ENCODE measurements around the gene ASB5. TPM values are rescaled to one million over a fixed set of nuclear protein-coding genes. Genes with fewer than 3 reads are reported as not detected.
"Not testable (repeated sequence)": the region's sequence is repeated elsewhere in the genome, so short reads cannot be mapped to it uniquely, and the experiment has no call there.

ASB5 gene
- total RNA-seq, 3 donors from 2014 or later: 0.75 to 13.2 (median 0.96) TPM

DNA sequence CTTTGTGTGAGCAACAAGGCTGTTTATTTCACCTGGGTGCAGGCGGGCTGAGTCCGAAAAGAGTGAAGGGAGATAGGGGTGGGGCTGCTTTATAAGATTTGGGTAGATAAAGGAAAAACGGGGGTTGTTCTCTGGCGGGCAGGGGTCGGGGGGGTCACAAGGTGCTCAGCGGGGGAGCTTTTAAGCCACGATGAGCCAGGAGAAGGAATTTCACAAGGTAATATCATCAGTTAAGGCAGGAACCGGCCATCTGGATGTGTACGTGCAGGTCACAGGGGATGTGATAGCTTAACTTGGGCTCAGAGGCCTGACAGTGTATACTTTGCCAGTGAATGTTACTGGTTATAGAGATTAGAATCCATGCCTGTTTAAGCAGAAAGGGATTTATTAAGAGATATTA is 31.0 kb upstream of the ASB5 start:
- intact Hi-C loops (cut with DNase I, micrococcal nuclease): no loop called here
- Histone ChIP-seq H3K4me1 (ENCODE audit: low read depth) (no peaks in the 10 kb centered on the region), H3K9me3 (no peaks in the 10 kb centered on the region), H3K36me3 (ENCODE audit: low read depth) (no peaks in the 10 kb centered on the region), H3K4me3 (no peak overlapping the region)
- no peak for TF ChIP-seq CTCF (IDR thresholded peaks at IDR 0.05)
- ATAC-seq (no peak), DNase-seq (no peak)

- DNase-seq (no peak), ATAC-seq (no peak)
- H3K9me3 ChIP-seq: no peaks in the 10 kb centered on the region
- H3K4me1 ChIP-seq (ENCODE audit: low read depth): no peaks in the 10 kb centered on the region
- TF ChIP-seq CTCF (IDR thresholded peaks at IDR 0.05): no peak
- intact Hi-C loops (cut with DNase I, micrococcal nuclease): no loop called here
- no peak overlapping the region for H3K4me3 ChIP-seq
- no peaks in the 10 kb centered on the region for H3K36me3 ChIP-seq (ENCODE audit: low read depth)
Measured at GRCh38 chr4:176298664-176299063, 29.6 kb upstream of the ASB5 start.

DNA sequence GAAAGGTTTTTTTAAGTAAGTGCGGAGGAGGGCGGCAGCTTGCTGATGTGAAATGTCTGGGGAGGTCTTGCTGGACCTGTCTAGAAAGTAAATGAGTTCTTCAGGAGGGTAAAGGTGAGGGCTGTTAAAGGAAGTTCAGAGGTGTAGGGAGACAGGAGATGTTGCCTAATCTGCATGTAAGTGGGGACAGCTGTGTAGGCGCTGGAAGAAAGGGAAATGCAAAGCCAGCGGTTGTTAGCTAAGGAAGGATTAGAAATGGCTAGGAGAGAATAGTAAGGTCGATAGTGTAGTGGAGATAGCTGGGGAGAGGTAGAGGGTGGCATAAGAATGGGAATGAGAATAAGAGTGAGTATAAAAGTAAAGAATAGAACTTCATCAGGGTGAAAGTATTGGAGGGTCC is 26.9 kb upstream of the ASB5 start:
- H3K4me1 ChIP-seq (ENCODE audit: low read depth); H3K9me3 ChIP-seq; H3K4me3 ChIP-seq; H3K36me3 ChIP-seq (ENCODE audit: low read depth); intact Hi-C loops (cut with DNase I, micrococcal nuclease); DNase-seq; ATAC-seq: not testable (repeated sequence)

DNA sequence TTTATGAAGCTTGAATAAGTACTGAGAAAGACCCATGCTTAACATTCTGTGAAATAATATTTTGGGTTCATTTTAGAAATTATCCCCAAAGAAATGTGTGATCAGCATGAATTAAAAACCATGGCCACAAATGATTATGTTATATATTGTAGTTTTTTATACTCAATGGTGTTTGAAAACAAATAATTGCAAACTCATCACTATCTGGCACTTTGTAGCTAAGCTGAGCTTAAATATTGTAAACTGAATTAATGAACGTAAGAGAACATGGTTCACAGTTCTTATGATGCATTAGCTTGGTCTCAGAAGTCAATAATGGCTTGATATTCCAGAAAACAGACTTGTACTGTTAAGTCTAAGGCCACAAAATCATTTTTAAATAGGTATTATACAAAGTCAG is 24.6 kb upstream of the ASB5 start:
- no peak overlapping the region for H3K4me3 ChIP-seq
- ATAC-seq: no peak
- no peak for DNase-seq
- intact Hi-C loops (cut with DNase I, micrococcal nuclease): no loop called here
- no peaks in the 10 kb centered on the region for H3K36me3 ChIP-seq (ENCODE audit: low read depth)
- no peaks in the 10 kb centered on the region for H3K9me3 ChIP-seq
- no peaks in the 10 kb centered on the region for H3K4me1 ChIP-seq (ENCODE audit: low read depth)
- no peak for TF ChIP-seq CTCF (IDR thresholded peaks at IDR 0.05)

DNA sequence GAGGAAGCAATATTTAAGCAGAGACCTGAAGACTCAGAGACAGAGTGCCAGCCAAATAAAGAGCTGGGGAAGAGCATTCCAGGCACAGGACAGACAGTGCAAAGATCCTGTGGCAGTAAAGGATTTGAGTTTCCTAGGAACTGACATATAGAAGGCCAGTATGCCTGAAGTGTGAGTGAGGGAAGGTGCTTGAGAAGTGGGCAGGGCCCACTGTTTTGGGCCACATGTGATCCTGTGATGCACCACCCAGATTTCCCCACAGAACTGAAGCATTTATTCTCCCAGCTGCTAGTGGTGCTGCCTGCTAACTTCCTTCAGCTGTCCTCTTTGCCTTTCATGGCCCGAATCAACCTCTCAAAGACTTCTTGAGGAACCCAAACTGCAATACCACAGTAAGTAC is 23.9 kb upstream of the ASB5 start:
- Histone ChIP-seq H3K4me3 (no peak overlapping the region), H3K9me3 (no peaks in the 10 kb centered on the region), H3K36me3 (ENCODE audit: low read depth) (no peaks in the 10 kb centered on the region), H3K4me1 (ENCODE audit: low read depth) (no peaks in the 10 kb centered on the region)
- DNase-seq (no peak), ATAC-seq (no peak)
- no peak for TF ChIP-seq CTCF (IDR thresholded peaks at IDR 0.05)
- intact Hi-C loops (cut with DNase I, micrococcal nuclease): no loop called here

DNA sequence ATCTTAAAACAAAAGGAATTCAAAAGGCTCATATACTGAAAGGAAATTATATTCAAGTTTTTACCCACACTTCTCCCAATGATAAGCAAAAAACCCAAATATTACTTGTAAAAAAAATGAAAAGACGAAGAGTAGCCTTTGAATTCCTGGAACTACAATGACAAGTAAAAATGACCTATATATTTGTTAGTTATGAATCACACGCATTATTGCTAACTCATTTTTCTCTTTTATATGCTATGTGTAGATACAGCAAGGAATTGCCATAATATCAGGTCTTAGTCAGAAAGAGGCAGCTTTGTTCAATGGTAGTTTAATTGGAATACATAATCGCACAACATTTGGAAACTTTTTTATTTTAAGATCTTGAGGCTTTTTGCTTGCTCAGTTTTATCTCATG is 22.7 kb upstream of the ASB5 start:
- Histone ChIP-seq H3K4me1 (ENCODE audit: low read depth) (no peaks in the 10 kb centered on the region), H3K36me3 (ENCODE audit: low read depth) (no peaks in the 10 kb centered on the region), H3K9me3 (no peaks in the 10 kb centered on the region), H3K4me3 (no peak overlapping the region)
- DNase-seq: no peak
- no peak for TF ChIP-seq CTCF (IDR thresholded peaks at IDR 0.05)
- intact Hi-C loops (cut with DNase I, micrococcal nuclease): no loop called here
- ATAC-seq: no peak
